VCaP (cell line): Measurements from ENCODE around the gene ZNF710.

Experiments used
- H3K27ac ChIP-seq: fragments of 450-650 bp; 2 replicates; pipeline ENCODE4 v1.5.1; 2017
- CTCF ChIP-seq: fragments of 450-650 bp; conservative IDR thresholded peaks from 2 replicates; pipeline ENCODE4 v1.5.1; 2017; ENCODE audit warnings: mild to moderate bottlenecking, moderate library complexity

ZNF710 gene

GRCh38 chr15:89982315-89983055, 18.6 kb upstream of the ZNF710 start:
- no peak overlapping the region for H3K27ac ChIP-seq

DNA sequence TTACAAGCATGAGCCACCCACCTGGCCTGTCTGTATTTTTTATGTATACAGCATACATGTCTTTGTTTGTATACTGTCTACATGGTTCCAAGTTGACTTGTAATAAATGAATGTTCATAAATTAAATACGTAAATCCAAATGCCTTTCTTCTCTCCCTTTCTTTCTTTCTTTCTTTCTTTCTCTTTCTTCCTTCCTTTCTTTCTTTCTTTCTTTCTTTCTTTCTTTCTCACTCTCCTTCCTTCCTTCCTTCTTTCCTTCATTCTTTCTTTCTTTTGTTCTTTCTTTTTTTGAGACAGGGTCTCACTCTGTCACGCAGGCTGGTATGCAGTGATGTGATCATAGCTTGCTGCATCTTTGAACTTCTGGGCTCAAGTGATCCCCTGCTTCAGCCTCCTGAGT, 17.1 kb upstream of the ZNF710 start:
- H3K27ac ChIP-seq, result no peak overlapping the region
- no peak for TF ChIP-seq CTCF

More at GRCh38 chr15:89982315-89983055, 18.6 kb upstream of the ZNF710 start:
- no peak for TF ChIP-seq CTCF

DNA sequence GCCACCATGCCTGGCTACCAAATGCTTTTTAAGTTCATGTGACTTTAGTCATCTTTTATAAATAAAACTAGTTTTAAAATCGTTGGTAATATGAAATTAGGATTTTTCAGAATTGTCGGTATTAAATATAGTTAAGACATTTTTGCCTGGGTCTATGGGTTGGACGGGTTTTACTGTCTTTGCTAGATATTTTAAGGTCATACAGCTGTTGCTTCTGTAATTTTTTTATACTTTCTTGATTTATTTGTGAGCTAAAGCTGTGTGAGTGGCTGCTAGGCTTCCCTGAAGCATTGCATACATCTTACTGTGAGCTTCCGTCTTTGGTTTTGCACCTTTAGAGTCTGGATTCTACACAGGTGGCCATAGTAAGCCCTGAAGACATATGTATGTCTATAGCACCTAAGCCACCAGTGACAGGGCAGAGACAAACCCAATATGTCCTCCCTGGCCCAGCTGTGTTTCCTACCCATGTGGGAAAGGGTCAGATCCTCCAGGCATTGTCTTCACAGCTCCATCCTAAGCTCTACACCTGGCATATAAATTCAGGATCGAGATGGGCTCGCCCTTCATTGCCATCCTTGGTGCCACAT, 16.6 kb upstream of the ZNF710 start:
- TF ChIP-seq CTCF, result no peak
- no peak overlapping the region for H3K27ac ChIP-seq

DNA sequence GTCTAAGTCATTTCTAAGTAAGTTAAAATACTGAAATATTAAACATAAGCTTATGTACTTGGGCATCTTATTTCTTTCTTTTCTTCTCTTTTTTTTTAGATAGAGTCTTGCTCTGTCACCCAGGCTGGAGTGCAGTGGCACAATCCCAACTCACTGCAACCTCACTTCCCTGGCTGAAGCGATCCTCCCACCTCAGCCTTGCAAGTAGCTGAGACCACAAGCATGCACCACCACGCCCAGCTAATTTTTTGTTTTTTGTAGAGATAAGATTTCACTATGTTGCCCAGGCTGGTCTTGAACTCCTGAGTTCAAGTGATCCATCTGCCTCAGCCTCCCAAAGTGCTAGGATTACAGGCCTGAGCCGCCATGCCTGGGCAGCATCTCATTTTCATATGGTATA, 16.0 kb upstream of the ZNF710 start:
- no peak for TF ChIP-seq CTCF
- H3K27ac ChIP-seq, result no peak overlapping the region

- no peak for TF ChIP-seq CTCF
Observed at GRCh38 chr15:89991312-89991711, 9.8 kb upstream of the ZNF710 start.

GRCh38 chr15:89993349-89993748, 7.8 kb upstream of the ZNF710 start:
- no peak overlapping the region for H3K27ac ChIP-seq
- TF ChIP-seq CTCF, result no peak

More at GRCh38 chr15:89991312-89991711, 9.8 kb upstream of the ZNF710 start:
- H3K27ac ChIP-seq, result no peak overlapping the region

DNA sequence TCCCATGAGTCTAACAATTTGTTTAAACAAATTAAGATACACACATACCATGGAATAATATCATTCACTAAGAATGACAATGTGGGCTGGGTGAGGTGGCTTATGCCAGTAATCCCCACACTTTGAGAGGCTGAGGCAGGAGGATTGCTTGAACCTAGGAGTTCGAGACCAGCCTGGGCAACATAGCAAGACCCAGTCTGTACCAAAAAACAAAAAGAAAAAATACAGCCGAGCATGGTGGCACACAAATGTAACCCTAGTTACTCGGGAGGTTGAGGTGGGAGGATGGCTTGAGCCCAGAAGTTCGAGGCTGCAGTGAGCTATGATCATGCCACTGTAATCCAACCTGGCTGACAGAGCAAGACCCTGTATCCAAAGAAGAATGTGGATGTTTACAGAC, 4.0 kb upstream of the ZNF710 start:
- peak overlapping the region; percentile 97; the same call in 1 of the 2 replicates for H3K27ac ChIP-seq
- no peak for TF ChIP-seq CTCF
